Heart left ventricle (tissue), 16 donors: ENCODE data around the gene NPAS2. TPM values are rescaled to one million over a fixed set of nuclear protein-coding genes. Genes with fewer than 3 reads are reported as not detected.

ENCODE experiments used
- ATAC-seq, 4 donors: fragments of 200-7000 bp; cut with Tn5 transposase; one replicate each; pipeline ENCODE4 v1.9.1; 2020 to 2022; ENCODE audit warnings: moderate library complexity in 4 of 4, mild to moderate bottlenecking in 3 of 4, moderate number of reproducible peaks in 1 of 4
- DNase-seq, 5 donors: peaks; one replicate each; pipeline ENCODE4 v3.0.0-alpha.2; 2020
- H3K27ac ChIP-seq, 12 donors: fragments of 200-600 bp; sonication (generic) in 4 of 12; one replicate each; pipeline versions ENCODE4 v1.5.0 to v1.8.0; 2016 to 2022; ENCODE audit warnings: mild to moderate bottlenecking in 2 of 12
- H3K27me3 ChIP-seq, 9 donors: fragments of 200-600 bp; sonication (generic) in 2 of 9; one replicate each; pipeline versions ENCODE4 v1.5.1 to v1.8.0; 2016 to 2022; ENCODE audit warnings: mild to moderate bottlenecking in 3 of 9
- H3K36me3 ChIP-seq, 9 donors: fragments of 200-600 bp; sonication (generic) in 2 of 9; one replicate each; pipeline versions ENCODE4 v1.5.0 to v1.8.0; 2018 to 2022; ENCODE audit warnings: mild to moderate bottlenecking in 2 of 9
- H3K4me1 ChIP-seq, 12 donors: fragments of 200-600 bp; sonication (generic) in 4 of 12; one replicate each; pipeline versions ENCODE4 v1.5.0 to v1.8.0; 2016 to 2022; ENCODE audit warnings: mild to moderate bottlenecking in 3 of 12
- H3K4me3 ChIP-seq, 12 donors: fragments of 200-600 bp; sonication (generic) in 4 of 12; one replicate each; pipeline versions ENCODE4 v1.5.0 to v1.8.0; 2017 to 2022; ENCODE audit warnings: mild to moderate bottlenecking in 9 of 12, moderate library complexity in 4 of 12
- H3K9me3 ChIP-seq, 12 donors: fragments of 200-600 bp; sonication (generic) in 4 of 12; one replicate each; pipeline versions ENCODE4 v1.5.0 to v1.8.0; 2016 to 2022; ENCODE audit warnings: mild to moderate bottlenecking in 1 of 12
- POLR2A ChIP-seq, 2 donors: fragments of 450-650 bp; IDR thresholded peaks; one replicate each; pipeline ENCODE4 v1.6.1; 2017; ENCODE audit warnings: antibody characterized with exemption in 2 of 2, mild to moderate bottlenecking in 2 of 2, moderate library complexity in 2 of 2
- WGBS, 4 donors: extraction: QIAGEN DNeasy Blood & Tissue Kit in 2 of 4; methylation state at CpG; one replicate each; pipeline versions ENCODE4 v1.1.5 to v1.1.7; 2013 to 2018; 5-methylcytosine and 5-hydroxymethylcytosine counted together
- intact Hi-C, 10 donors: fragments of 100-400 bp; cut with DNase I; formaldehyde crosslinking; loops; one replicate each; pipeline versions ENCODE4 v1.11.1 to v1.14.2; 2022
- polyA plus RNA-seq, 2 donors: library from polyadenylated mRNA; stranded (reverse); fragments of 200-250 nt; gene quantifications; one replicate each; pipeline ENCODE4 v1.2.3, GENCODE V29; 2013
- total RNA-seq, 9 donors: library from RNA; depleted of rRNA in 2 of 9; stranded (reverse); fragments of >200 nt in 2 of 9; fragmentation: NEBNext Ultra II Directional in 3 of 9; extraction: Animal tissue kit (Norgen Biotek cat#: 25700) in 3 of 9; gene quantifications; one replicate each; pipeline versions ENCODE4 v1.1.0 to v1.2.4, GENCODE V29; 2016 to 2023
- TF ChIP-seq, protein P1 (sequence below), 12 donors: fragments of 200-600 bp; sonication (generic) in 4 of 12; IDR thresholded peaks; one replicate each; pipeline versions ENCODE4 v1.5.0 to v1.8.0; 2018 to 2022; ENCODE audit warnings: antibody characterized with exemption in 12 of 12, mild to moderate bottlenecking in 5 of 12
- donor health status: ischemic (EF 13 %, LVEDD 7.1; RV severe dilation, severe dysfunction).
- donor health status: healthy with polysubstance abuse.
- donor health status: DM: no; HTN: yes; CAD: no.
- donor health status: DM: no; HTN: no; CAD: no.
- donor health status: ischemic (EF 25% LVEDD 6.9; RV normal size, moderate dysfunction).
- donor health status: ischemic (EF 25% LVEDD 5.7; RV mildly dilated, moderate dysfunction).
- donor health status: healthy.
- donor health status: DM: yes; HTN: yes; CAD: no.
- donor health status: ischemic (EF 35%, LVEDD 5.7; RV mildly dilated, moderate dysfunction).
- donor health status: nonischemic (EF 11% LVEDD 7.7; RV severe dilation, severe dysfunction).
- donor health status: DM: yes; HTN: yes; CAD: no.
- donor health status: PGD.
- donor health status: ischemic (EF 29% LVEDD 5.4; RV normal size, mild dysfunction).
- donor health status: nonischemic (EF 23%, LVEDD 6.1; RV moderate dilation, normal function).

NPAS2 gene
- total and polyA plus RNA-seq, 11 donors = 28.2 to 144 (median 43.3) TPM

DNA sequence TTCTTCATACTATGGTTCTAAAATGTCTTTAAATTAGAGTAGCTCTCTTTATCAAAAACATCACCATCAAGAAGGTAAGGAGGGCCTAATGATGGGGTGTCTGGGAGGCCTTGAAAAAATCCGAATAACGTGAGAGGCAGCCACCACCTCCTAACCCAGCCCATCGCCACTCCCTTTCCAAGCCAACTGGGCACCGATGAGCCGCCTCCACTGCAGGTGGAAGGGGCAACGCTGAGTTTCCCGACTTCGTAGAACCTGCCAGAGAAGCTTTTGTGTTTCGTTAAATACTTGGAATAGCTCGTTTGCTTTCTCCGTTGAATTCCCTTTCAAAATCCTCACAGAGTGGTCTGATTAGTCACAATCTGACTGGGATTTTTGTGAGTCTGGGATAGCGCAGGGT is 160.1 kb downstream of the NPAS2 start:
- H3K9me3 ChIP-seq = no peaks in the 10 kb centered on the region
- 90 to 93% (median 92%) methylated on average over 12 of the region's 12 CpGs for WGBS, 4 donors
- H3K4me3 ChIP-seq = no peak overlapping the region
- TF ChIP-seq POLR2A (IDR thresholded peaks at IDR 0.05) = no peak
- TF ChIP-seq, protein P1, sequence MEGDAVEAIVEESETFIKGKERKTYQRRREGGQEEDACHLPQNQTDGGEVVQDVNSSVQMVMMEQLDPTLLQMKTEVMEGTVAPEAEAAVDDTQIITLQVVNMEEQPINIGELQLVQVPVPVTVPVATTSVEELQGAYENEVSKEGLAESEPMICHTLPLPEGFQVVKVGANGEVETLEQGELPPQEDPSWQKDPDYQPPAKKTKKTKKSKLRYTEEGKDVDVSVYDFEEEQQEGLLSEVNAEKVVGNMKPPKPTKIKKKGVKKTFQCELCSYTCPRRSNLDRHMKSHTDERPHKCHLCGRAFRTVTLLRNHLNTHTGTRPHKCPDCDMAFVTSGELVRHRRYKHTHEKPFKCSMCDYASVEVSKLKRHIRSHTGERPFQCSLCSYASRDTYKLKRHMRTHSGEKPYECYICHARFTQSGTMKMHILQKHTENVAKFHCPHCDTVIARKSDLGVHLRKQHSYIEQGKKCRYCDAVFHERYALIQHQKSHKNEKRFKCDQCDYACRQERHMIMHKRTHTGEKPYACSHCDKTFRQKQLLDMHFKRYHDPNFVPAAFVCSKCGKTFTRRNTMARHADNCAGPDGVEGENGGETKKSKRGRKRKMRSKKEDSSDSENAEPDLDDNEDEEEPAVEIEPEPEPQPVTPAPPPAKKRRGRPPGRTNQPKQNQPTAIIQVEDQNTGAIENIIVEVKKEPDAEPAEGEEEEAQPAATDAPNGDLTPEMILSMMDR (IDR thresholded peaks at IDR 0.05) = no peak
- DNase-seq = no peak
- intact Hi-C loops = loop anchor here in 6 of 10 donors (5.0 to 10.0 kb wide), 4 partner anchors 158 to 565 kb away; partner anchors contain the start of genes CHST10 (in 1 of the 6) and NPAS2 (in 1 of the 6)
- H3K36me3 ChIP-seq = peaks cover 0 to 80% (median 59%) of the 10 kb centered on the region in 9 donors
- H3K27ac ChIP-seq = no peak overlapping the region
- peaks cover 0 to 12% (median 0%) of the 10 kb centered on the region in 12 donors for H3K4me1 ChIP-seq
- no peaks in the 10 kb centered on the region for H3K27me3 ChIP-seq
- ATAC-seq = no peak

DNA sequence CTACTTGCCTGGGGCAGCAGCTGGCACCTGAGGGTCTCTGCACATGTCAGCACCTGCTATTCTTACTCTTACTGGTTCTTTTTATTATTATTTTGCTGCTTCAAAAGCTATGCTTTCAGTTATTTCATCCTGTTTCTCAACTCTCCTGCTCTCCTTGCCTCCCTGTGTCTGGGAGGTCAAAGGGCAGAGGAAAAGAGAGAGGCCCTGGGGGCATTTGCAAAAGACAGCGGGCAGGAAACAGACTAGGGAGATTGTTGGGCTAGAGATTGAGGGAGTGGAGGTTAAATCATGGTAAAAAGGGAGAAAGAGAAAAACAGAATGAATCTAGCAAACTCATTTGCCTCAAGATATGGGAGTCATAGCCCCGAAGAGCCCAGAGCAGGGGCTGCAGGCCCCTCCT is 161.1 kb downstream of the NPAS2 start:
- Histone ChIP-seq H3K27ac (no peak overlapping the region), H3K9me3 (no peaks in the 10 kb centered on the region), H3K4me3 (no peak overlapping the region), H3K27me3 (no peaks in the 10 kb centered on the region), H3K4me1 (peaks cover 0 to 12% (median 0%) of the 10 kb centered on the region in 12 donors), H3K36me3 (peaks cover 0 to 75% (median 50%) of the 10 kb centered on the region in 9 donors)
- intact Hi-C loops = loop anchor here in 6 of 10 donors (5.0 to 10.0 kb wide), 4 partner anchors 159 to 566 kb away; partner anchors contain the start of genes CHST10 (in 1 of the 6) and NPAS2 (in 1 of the 6)
- DNase-seq (no peak), ATAC-seq (no peak)
- TF ChIP-seq, protein P1 (IDR thresholded peaks at IDR 0.05) = no peak
- TF ChIP-seq POLR2A (IDR thresholded peaks at IDR 0.05) = no peak
- WGBS, 4 donors = 80 to 93% (median 87%) methylated on average over 2 of the region's 2 CpGs

- Histone ChIP-seq H3K36me3 (peaks cover 0 to 72% (median 35%) of the 10 kb centered on the region in 9 donors), H3K27ac (no peak overlapping the region), H3K27me3 (no peaks in the 10 kb centered on the region), H3K4me3 (no peak overlapping the region), H3K9me3 (no peaks in the 10 kb centered on the region), H3K4me1 (peaks cover 0 to 12% (median 0%) of the 10 kb centered on the region in 12 donors)
- intact Hi-C loops = loop anchor here in 6 of 10 donors (2.0 to 10.0 kb wide), 5 partner anchors 160 to 568 kb away; partner anchors contain the start of genes CHST10 (in 1 of the 6) and NPAS2 (in 1 of the 6)
- WGBS, 4 donors = 60 to 76% (median 65%) methylated on average over 8 of the region's 8 CpGs
- DNase-seq = no peak
- peak in 1 of 4 donors; percentile 11 for ATAC-seq
- TF ChIP-seq, protein P1 (IDR thresholded peaks at IDR 0.05) = no peak
- no peak for TF ChIP-seq POLR2A (IDR thresholded peaks at IDR 0.05)
Observed at GRCh38 chr2:100982431-100982861, 162.5 kb downstream of the NPAS2 start.

- TF ChIP-seq POLR2A (IDR thresholded peaks at IDR 0.05) = no peak
- TF ChIP-seq, protein P1 (IDR thresholded peaks at IDR 0.05) = no peak
- Histone ChIP-seq H3K9me3 (no peaks in the 10 kb centered on the region), H3K27ac (peak overlapping the region in 6 of 12 donors; percentile 16 to 59 (median 29)), H3K36me3 (peaks cover 0 to 74% (median 28%) of the 10 kb centered on the region in 9 donors), H3K27me3 (no peaks in the 10 kb centered on the region), H3K4me3 (no peak overlapping the region), H3K4me1 (peaks cover 0 to 12% (median 0%) of the 10 kb centered on the region in 12 donors)
- DNase-seq = no peak
- intact Hi-C loops = loop anchor here in 6 of 10 donors (1.0 to 10.0 kb wide), 6 partner anchors 161 to 568 kb away; partner anchors contain the start of genes CHST10 (in 1 of the 6) and NPAS2 (in 1 of the 6)
- ATAC-seq = peak in 2 of 4 donors; percentile 19 to 30
- 81 to 98% (median 93%) methylated on average over 8 to 12 of the region's 12 CpGs for WGBS, 4 donors
Observed at GRCh38 chr2:100983201-100983600, 163.3 kb downstream of the NPAS2 start.
